ENCODE results near the gene UBN2.
"Not testable (repeated sequence)": the region's sequence is repeated elsewhere in the genome, so short reads cannot be mapped to it uniquely, and the experiment has no call there.

The UBN2 gene

DNA sequence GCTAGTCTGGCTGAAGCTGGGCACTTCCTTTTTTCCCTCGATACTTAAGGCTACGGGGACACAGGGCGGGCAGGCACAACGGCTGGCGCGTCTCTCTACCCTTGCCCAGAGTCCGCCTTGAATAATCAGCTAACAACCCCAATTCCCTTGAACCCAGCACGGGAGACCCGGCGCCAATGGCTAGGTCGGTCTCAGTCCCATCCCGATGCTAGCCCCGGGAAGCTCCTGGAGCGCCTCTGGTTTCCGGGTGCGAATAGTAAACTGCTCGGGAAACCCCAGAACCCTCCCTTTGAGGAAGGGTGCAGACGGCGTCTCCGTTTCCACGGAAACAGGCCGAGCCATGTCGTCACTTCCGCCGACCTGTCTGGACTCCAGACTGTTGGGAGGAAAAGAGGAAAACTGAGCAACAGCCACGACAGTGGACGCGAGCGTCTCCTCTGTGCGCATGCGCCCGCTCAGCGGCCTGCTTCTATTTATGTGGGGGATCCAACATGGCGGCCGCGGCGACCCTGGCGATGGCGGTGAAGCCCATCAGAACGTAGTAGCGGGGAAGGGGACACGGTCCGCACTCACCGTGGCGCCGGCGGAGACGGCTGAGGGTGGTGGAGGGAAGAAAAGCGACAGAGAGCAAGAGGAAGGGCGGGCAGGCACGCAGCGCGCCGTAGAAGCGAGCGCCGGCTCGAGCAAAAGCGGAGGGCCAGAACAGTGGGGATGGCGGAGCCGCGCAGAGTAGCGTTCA lies at the start of gene UBN2:
UBN2 (plus strand) TSS at position 464 of the 739 bp plus-strand sequence; CDS start at position 712, 248 bp downstream.
- peak; percentile 82 to 83 for DNase-seq (ENCODE audit: extremely low read depth in 1 of 2, low read depth in 1 of 2)

DNA sequence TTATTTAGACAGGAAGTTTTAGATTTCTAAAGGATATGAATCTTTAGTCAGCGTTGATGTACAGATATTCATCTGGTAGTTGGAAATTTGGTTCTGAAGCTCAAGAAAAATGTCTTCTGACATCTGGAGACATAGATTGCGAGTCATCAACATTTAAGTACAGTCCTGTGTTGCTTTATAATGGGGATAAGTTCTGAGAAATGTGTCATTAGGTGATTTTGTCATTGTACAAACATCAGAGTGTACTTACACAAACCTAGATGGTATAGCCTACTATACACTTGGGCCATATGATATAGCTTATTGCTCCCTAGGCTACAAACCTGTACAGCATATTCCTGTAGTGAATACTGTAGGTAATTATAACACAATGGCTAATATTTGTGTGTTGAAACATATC lies 49.6 kb upstream of the UBN2 start:
- DNase-seq (ENCODE audit: extremely low read depth in 1 of 2, low read depth in 1 of 2), result no peak

DNA sequence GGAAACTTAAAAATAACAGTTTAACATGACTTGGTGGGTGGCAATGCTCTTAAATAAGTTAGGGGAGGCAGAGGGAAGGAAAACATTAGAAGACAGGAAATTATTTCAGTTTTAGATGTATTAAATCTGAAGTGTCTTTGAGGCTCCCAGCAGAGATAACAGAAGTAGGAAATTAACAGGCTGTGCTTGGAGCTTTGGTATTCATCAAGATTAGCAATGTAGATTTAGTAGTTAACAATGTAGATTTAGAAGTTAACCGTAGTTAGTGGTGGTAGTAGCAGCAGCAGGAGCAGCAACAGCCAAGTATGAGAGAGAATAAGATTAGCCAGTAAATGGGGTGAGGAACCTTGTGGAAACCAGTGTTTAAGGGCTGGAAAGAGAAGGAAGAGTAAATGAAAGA lies 48.7 kb upstream of the UBN2 start:
- DNase-seq (ENCODE audit: extremely low read depth in 1 of 2, low read depth in 1 of 2), result no peak

DNA sequence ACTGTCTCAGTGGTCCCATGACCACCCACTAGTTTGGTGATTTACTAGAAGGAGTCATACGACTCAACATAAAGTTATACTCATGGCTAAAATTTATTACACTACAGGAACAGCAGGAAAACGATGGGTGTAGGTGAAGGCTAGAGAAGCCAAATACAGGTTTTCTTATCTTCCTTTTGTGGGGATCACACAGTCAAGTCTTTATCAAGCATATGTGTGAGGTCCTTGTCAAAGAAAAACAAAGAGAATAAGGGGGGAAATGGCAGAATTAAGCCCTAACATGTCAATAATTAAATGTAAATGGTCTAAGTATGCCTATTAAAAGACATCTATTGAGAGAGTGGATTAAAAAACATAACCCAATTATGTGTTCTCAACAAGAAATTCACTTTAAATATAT lies 47.8 kb upstream of the UBN2 start:
- no peak for DNase-seq (ENCODE audit: extremely low read depth in 1 of 2, low read depth in 1 of 2)

DNA sequence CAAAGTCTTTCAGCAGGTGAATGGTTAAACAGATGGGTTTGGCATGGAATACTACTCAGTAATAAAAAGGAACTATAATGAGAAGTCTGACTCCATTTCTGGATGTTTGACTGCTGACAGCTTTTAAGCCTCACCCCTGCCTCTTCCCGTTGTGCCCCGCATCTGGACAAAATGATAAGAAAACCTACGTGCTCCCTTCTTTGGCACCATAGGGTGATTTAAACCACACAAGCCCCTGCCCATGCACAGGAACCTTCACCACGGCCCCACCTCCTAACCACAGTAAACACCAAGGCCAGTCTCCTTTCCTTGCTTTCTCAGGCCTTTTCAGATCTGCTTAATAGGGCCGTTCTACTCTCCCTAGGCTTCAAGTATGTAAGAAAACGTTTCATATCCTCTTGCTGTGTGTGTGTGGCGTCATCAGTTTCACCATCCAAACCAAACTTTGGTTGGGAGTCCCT lies 47.1 kb upstream of the UBN2 start:
- no peak for DNase-seq (ENCODE audit: extremely low read depth in 1 of 2, low read depth in 1 of 2)

DNA sequence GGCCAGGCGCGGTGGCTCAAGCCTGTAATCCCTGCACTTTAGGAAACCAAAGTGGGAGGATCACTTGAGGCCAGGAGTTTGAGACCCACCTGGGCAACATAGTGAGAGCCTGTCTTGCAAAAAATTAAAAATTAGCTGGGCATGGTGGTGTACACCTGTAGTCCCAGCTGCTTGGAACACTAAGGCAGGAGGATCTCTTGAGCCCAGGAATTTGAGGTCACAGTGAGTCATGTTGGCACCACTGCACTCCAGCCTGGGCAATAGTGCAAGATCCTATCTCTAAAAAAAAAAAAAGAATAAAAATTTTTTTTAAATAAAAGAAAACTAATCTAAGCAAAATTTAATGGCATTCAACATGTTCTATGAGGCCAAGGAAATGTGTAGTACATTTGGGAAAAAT lies 44.9 kb upstream of the UBN2 start:
- DNase-seq (ENCODE audit: extremely low read depth in 1 of 2, low read depth in 1 of 2), result no peak

DNA sequence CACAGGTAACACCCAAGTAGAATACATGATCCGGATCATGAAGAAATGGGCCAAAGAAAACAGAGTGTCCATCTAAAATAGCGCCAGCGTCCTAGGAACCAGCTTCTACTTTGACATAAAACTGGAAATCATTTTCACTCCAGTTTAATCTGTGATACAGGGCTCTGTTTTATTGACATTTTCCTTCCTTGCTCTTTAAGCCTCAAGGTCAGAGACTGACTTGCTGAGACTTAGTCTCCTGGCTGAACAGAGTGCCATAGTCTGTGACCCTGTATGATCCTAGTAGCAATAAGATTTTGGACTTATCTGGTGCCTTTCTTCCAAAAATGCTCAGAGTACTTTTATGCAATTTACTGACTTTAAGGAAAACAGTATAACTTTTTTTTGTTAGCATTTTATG lies 41.7 kb upstream of the UBN2 start:
- no peak for DNase-seq (ENCODE audit: extremely low read depth in 1 of 2, low read depth in 1 of 2)

DNA sequence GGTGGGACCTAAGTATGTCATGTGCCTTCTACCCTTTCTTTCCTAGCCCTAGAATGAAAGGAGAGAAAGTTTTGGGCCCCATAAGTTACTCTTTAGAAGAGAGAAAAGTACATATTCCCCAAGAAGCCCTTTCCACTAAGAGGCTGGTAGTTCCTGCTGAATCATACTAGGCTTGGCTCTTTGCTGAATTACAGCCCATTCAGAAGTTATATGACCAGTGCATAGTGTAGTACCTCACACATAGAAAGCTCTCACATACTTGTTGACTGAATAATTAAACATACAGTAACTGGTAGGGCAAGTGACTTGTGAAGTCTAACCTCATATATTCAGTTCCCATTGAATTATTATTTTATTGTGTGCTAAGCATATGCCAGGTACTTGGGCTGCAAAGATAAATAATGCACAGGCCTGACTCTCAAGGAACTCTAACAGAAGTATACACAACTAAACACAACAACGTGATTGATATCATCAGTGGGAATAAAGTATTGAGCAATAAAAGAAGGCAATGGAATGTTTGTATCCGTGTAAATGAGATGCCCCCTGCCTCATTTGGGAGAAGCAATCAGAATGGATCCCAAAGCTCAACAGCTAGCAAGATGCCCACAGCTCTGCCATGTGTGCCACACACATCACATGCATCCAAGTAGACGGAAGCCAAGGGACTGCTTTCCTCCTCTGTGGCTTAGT lies 38.9 kb upstream of the UBN2 start:
- no peak for DNase-seq (ENCODE audit: extremely low read depth in 1 of 2, low read depth in 1 of 2)

DNA sequence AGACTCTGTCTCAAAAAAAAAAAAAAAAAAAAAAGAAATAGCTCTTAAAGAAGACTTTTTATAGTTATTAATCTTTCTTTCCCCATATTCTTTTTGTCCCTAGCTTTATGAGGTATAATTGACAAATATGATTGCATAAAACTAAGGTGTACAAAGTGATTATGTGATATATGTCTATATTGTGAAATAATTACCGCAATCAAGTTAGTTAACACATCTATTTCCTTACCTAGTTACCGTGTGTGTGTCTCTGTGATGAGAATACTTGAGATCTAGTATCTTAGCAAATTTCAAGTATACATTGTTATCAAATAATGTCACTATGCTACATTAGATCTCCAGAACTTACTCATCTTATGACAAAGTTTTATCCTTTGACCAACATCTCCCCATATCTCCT lies 30.7 kb upstream of the UBN2 start:
- DNase-seq (ENCODE audit: extremely low read depth in 1 of 2, low read depth in 1 of 2), result no peak

DNA sequence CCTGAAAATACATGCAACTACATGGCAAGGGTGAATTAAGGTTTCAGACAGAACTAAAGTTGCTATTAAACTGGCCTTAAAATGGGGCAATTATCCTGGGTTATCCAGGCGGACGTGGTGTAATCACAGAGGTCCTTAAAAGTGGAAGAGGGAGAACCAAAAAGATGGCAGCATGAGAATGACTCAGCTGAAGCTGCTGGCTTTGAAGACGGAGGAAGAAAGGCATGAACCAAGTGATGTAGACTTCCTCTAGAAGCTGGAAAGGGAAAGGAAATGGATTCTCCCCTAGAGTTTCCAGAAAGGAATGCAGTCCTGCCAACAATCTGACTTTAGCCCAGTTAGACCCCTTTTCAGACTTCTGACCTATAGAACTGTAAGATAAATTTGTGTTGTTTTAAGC lies 27.0 kb upstream of the UBN2 start:
- DNase-seq (ENCODE audit: extremely low read depth in 1 of 2, low read depth in 1 of 2), result no peak

DNA sequence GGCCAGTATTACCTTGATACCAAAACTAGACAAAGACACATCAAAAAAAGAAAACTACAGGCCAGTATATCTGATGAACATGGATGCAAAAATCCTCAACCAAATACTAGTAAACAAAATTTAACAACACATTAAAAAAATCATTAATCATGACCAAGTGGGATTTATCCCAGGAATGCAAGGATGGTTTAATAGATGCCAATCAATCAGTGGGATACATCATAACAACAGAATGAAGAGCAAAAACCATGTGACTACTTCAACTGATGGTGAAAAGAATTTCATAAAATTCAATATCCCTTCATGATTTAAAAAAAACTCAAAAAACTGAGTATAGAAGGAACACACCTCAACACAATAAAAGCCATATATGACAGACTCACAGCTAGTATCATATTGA lies 25.2 kb upstream of the UBN2 start:
- no peak for DNase-seq (ENCODE audit: extremely low read depth in 1 of 2, low read depth in 1 of 2)

DNA sequence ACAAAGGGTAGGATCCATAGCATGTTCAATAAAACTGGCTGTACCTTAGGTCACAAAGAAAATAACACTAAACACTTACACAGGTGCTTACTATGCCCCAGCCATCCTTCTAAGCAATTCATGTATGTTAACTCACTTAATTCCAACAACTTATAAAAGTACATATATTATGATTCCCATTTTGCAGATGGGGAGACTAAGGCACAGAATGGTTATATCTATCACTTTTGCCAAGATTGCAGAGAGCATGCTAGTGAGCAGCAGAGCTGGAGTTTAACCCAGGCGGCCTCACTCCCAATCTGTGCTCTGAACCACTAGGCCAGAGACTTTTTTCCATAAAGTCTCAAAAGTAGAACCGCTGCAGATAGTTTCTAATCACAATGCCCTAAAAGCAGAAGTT lies 18.9 kb upstream of the UBN2 start:
- DNase-seq (ENCODE audit: extremely low read depth in 1 of 2, low read depth in 1 of 2), result no peak

DNA sequence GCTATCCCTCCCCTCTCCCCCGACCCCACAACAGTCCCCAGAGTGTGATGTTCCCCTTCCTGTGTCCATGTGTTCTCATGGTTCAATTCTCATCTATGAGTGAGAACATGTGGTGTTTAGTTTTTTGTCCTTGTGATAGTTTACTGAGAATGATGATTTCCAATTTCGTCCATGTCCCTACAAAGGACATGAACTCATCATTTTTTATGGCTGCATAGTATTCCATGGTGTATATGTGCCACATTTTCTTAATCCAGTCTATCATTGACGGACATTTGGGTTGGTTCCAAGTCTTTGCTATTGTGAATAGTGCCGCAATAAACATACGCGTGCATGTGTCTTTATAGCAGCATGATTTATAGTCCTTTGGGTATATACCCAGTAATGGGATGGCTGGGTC lies 17.5 kb upstream of the UBN2 start:
- not testable (repeated sequence) for DNase-seq (ENCODE audit: extremely low read depth in 1 of 2, low read depth in 1 of 2)

DNA sequence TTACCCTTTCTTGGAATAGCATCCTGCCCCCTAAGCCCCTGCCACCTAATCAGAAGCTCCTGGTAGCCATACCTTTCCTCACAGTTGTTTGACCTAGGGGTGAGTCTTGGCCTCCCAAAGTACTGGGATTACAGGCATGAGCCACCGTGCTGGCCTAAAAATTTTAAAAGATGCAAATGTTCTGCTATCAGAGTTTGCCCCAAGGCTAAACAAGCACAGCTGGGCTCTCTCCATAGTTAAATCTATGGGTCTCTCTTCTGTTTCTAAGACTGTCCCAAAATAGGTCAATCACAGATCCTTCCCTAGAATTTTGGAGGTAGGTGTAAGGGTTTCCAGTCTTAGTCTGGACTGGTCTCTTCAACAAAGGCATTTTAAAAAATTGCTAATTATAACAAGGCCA lies 12.9 kb upstream of the UBN2 start:
- no peak for DNase-seq (ENCODE audit: extremely low read depth in 1 of 2, low read depth in 1 of 2)

DNA sequence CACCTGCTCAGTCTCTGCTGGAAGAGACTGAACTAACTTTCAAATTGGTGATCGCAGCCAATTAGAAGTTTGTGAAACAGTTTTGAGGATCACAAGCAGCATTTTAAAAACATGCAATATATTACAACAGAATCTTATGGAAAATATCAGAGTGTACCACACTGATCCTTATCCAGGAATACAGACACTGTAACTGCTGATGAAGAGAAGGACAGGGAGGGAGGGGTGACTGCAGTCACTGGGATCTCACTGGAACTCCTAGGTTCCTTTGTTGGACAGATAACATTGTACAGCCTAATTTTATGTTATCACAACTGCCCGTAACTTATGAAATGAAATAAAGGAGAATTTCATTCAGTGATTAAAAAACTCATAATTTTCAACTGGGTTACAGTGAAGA lies 6.8 kb upstream of the UBN2 start:
- DNase-seq (ENCODE audit: extremely low read depth in 1 of 2, low read depth in 1 of 2), result no peak

DNA sequence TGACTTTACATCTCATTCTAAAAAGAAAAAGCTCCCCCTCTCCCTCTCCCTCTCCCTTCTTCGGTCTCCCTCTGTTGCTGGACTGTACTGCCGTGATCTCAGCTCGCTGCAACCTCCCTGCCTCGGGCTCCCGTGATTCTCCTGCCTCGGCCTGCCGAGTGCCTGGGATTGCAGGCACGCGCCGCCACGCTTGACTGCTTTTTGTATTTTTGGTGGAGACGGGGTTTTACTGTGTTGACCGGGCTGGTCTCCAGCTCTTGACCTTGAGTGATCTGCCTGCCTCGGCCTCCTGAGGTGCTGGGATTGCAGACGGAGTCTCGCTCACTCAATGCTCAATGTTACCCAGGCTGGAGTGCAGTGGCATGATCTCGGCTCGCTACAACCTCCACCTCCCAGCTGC lies 6.2 kb upstream of the UBN2 start:
- not testable (repeated sequence) for DNase-seq (ENCODE audit: extremely low read depth in 1 of 2, low read depth in 1 of 2)

DNA sequence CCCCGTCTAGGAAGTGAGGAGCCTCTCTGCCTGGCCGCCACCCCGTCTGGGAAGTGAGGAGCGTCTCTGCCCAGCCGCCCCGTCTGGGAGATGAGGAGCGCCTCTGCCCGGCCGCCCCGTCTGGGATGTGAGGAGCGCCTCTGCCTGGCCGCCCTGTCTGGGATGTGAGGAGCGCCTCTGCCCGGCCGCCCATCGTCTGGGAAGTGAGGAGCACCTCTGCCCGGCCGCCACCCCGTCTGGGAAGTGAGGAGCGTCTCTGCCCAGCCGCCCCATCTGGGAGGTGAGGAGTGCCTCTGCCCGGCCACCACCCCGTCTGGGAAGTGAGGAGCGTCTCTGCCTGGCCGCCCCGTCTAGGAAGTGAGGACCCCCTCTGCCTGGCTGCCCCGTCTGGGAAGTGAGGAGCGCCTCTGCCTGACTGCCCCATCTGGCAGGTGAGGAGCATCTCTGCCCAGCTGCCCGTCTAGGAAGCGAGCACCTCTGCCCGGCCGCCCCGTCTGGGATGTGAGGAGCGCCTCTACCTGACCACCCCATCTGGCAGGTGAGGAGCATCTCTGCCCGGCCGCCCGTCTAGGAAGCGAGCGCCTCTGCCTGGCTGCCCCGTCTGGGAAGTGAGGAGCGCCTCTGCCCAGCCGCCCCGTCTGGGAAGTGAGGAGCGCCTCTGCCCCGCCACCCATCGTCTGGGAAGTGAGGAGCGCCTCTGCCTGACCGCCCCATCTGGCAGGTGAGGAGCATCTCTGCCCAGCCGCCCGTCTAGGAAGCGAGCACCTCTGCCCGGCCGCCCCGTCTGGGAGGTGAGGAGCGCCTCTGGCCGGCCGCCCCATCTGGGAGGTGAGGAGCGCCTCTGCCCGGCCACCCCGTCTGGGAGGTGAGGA lies 5.5 kb upstream of the UBN2 start:
- DNase-seq (ENCODE audit: extremely low read depth in 1 of 2, low read depth in 1 of 2), result not testable (repeated sequence)

DNA sequence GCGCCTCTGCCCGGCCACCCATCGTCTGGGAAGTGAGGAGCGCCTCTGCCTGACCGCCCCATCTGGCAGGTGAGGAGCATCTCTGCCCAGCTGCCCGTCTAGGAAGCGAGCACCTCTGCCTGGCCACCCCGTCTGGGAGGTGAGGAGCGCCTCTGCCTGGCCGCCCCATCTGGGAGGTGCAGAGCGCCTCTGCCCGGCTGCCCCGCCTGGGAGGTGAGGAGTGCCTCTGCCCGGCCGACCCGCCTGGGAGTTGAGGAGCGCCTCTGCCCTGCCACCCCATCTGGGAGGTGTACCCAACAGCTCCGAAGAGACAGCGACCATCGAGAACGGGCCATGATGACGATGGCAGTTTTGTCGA lies 4.9 kb upstream of the UBN2 start:
- not testable (repeated sequence) for DNase-seq (ENCODE audit: extremely low read depth in 1 of 2, low read depth in 1 of 2)

DNA sequence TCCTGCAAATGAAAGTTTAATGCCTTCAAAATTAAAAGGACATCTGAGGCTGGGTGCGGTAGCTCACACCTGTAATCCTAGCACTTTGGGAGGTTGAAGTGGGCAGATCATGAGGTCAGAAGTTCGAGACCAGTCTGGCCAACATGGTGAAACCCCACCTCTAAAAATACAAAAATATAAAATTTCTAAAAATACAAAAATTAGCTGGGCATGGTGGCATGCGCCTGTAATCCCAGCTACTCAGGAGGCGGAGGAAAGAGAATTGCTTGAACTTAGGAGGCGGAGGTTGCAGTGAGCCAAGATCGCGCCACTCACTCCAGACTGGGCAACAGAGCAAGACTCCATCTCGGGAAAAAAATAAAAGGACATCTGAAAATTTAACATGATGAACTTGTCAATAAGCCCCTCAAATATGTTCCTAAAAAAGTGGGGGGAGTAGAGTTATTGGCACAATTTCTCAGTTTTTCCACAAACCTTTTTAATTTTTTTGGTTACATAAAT lies 4.0 kb upstream of the UBN2 start:
- not testable (repeated sequence) for DNase-seq (ENCODE audit: extremely low read depth in 1 of 2, low read depth in 1 of 2)

DNA sequence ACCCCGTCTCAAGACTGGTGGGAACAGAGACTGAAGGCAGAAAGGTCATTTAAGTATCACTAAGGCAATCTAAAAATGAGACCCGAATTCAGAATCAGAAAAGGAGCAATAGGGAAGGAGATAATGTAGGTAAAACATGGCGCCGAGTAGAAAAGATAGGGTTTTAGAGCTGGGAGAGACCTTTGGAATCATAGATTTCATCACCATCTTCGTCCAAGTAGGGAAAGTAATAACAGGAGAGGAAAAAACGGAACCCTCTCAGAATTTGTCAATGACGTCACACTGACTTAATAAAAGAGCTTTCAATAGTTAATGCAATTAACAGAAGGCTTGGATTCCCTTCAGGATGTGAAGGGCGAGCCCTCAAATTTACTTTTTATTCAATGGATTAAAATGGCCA lies 1.0 kb upstream of the UBN2 start:
- DNase-seq (ENCODE audit: extremely low read depth in 1 of 2, low read depth in 1 of 2), result no peak

DNA sequence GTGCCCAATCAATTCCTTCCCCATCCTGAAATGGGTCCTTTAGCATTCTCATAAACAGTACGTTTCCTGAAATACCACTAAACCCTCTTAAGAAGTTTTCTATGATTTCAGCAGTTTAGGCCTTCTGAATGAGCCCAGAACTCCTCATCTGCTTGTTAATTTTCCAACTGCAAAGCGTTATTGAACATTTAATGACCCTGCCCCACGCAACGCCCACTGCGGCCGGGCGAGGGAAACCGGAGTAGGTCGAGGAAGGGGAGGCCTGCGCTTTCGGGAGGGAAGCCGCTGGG lies 608 bp upstream of the UBN2 start:
- DNase-seq (ENCODE audit: extremely low read depth in 1 of 2, low read depth in 1 of 2), result no peak
